GM19035 (cell line): Measurements from ENCODE around the gene NCK2.
"Not testable (repeated sequence)": the region's sequence is repeated elsewhere in the genome, so short reads cannot be mapped to it uniquely, and the experiment has no call there.

Experiments used
- ATAC-seq: cut with Tn5 transposase; IDR thresholded peaks from one replicate; pipeline ENCODE4 v1.9.1; 2021; ENCODE audit not compliant: unreplicated experiment

NCK2 gene

DNA sequence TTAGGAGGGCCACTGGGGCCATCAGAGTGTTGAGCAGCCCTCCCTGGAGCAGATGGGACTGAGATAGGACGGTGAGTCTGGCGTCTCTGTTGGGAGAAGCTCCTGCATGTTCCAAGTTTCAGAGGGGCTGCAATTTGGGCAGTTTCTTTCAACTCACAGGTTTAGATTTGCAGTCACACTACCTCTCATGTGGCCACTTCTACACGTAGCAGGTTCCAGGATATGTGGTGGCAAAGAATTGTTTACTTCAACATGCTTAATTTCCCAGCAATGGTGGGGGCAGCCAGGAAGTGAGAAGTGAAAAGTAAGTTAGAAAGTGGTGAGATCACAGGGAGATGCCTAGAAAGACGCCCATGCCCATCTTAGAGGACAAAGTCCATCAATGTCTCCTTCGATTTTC, 9.3 kb downstream of the NCK2 start:
- peak; percentile 40 for ATAC-seq

DNA sequence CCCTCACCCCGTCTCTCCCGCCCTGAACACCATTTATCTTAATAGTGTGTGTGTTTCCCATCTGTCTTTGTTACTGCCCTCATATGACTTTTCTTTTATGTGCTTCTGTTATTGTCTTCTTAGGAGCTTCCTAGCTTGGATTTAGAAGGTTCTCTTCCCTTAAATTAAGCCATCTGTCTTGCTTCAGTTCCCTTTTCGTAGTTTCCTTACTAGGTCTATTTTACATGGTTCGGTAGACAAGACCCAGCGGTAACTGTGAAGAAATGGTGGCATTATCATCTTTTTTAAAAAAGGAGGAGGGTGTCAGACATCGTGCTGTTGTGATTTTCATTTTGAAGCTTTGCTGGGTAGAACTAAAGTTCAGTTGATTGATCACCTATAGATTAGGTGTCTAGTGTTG, 10.3 kb downstream of the NCK2 start:
- no peak for ATAC-seq

DNA sequence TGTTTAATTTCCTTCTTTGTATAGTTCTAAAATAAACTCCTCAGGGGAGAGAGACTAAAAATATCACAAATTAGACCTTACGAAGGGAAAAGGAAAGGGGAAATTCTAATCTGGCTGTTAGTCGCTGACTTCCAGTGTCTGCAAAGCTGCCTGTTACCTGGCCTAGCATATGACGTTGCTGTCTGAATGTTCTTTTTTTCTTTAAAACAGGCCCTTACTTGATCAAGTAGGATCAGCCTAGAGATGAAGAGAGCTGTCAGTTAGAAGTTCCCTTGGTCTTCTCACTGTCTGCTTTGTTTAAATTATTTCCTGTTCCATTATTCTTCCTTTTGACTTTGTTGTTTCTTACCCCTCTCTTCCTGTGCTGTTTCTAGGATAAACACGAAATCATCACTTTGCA, 11.2 kb downstream of the NCK2 start:
- ATAC-seq = no peak

DNA sequence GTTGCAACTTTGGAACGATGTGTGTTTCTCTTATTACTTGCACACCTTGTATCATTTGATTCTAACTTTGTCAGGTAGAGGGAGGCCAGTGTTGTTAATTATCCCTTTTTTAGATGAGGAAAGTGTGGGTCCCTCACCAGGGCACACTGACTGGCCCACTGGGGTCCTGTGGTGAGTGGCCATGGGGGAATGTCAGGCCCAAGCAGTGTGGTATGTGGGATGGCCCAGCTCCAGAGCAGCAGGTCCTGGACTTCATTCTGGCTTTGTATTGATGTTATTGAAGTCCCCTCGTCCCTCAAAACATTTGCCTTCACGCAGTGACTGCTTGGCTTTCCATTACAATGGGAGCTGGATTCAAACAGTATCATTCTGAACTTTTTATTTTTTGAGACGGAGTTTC, 11.7 kb downstream of the NCK2 start:
- ATAC-seq = no peak

DNA sequence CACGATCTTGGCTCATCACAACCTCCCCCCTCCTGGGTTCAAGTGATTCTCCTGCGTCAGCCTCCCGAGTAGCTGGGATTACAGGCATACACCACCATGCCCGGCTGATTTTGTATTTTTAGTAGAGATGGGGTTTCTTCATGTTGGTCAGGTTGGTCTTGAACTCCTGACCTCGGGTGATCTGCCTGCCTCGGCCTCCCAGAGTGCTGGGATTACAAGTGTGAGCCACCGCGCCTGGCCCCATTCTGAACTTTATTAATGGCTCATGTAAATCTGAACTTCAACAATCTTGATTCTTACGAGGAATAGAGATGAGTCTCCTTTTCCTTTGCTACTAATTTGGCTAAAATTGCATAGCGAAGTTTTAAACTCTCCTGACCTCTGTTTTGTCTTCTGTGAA, 12.2 kb downstream of the NCK2 start:
- not testable (repeated sequence) for ATAC-seq

DNA sequence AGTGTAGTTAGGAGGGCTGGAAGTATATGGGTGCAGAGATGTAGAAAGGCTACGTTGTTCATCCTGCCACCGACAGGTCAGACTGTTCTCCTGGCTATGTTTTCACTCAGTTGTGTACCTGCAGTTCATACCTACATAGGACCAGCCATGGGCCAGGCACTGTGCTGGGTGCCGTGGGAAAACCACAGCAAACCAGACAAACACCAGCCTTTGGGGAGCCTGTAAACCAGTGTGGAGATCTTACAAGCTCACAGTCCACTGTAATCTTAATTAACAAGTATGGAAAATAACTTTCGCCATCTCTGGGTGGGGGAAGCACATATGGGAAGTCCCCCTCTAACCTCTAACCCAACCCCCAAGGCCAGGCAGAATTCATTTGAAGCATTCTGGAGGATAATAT, 12.7 kb downstream of the NCK2 start:
- ATAC-seq = no peak

DNA sequence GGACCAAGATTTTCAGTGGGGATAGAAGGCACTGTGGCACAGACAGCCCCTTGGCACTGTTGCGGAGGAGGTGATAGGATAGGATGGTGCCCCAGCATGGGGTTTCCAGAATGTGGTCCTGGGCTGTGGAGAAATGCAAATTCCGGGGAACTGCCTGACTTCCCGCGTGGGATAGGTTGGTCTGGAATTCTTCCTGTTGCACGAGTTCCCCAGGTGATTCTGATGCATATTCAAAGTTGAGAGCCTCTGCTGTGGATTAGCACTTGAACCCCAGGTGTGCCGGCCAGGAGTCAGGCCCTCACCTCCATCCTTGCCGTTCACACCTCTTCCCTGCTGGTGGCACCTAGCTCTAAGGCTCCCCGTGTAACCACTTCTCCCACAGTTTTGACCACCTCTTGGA, 15.5 kb downstream of the NCK2 start:
- ATAC-seq = no peak

DNA sequence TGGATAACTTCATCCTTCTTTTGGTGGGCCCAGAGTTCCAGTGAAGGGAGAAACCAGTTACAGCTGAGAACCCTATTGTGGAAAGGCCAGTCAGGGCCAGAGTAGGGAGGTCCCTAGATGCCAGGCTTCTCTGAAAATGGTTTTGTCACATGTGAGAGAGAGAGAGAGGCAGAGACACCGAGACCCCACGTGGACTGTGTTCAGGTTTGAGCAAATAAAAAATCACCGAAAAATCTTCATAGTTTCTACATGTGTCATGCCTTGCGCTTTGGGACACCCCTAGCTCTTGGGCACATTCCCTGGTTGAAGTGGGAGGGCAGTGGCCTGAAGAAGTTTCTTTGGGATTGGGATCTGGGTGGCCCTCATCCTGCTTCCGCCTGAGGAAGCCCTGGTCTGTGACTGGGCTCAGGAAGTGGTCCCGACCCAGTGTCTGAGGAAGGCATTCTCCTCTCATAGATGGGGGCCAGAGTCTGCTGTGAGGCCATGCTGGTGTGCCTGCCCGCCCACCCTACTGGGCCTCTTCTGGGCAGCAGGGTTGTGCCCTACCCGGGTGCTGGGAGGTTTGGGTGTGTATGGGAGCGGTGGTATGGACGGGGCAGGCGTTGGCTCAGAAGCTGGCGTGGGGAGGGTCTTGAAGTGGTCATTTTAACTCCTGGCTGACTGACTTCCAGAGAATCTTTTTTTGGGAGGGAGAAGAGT, 16.1 kb downstream of the NCK2 start:
- ATAC-seq = no peak

DNA sequence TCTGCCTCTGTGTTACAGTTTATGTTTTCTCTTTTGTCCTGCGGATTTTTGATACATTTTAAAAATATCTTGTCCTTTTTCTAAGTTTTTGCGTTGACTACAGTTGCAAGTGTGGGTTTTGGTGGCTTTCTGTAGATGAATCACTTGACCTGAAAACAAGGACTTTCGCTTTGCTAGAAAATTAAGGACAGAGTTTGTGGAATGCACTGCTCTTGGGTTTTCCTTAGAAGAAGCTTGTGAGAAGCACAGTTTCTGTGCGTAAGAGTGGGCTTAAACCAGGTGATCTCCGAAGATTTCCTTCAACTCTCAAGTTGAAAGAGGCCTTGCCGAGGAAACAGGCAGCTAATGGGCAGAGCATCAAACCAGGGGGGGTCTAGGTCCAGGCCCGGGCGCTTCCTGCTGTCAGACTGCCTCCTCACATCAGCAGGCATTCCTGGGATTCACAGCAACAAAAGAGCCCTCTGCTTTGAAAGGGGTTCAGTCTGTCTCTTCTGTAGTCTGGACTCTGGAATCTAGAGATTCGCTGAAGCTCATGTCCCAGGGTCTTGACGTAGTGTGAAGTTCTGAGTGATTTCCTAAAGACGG, 17.3 kb downstream of the NCK2 start:
- no peak for ATAC-seq

DNA sequence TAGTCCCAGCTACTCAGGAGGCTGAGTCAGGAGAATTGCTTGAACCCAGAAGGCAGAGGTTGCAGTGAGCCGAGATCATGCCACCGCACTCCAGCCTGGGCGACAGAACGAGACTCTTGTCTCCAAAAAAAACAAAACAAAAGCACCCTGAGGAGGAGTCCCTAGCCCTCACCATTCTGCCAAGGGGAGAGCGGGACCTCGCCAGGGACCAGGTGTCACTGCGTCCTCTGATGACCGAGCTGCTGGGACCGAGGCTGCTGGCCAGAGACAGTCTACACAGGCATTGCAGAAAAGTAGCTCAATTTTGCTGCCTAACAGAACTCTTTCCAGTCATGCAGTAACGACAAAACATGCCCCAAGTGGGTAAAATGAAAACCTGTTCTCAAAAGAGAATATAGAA, 18.4 kb downstream of the NCK2 start:
- ATAC-seq = no peak

DNA sequence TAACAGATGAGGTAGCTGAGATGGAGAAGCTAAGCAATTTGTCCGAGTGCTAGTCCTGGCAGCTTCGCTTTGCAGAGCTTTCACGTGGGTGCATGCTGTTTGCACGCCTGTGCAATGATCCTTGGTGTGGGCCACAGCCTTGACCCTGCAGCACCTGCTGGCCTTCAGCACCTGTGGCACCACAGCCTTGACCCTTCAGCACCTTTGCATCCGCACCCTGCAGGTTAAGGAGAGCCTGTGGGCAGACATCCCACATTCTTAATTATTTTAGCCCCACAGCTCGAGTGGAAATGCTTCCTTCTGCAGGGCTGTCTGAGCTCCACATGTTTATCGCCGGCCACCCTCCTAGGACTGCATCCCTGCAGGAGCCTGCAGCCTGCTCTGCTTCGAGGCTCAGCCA, 19.3 kb downstream of the NCK2 start:
- no peak for ATAC-seq

DNA sequence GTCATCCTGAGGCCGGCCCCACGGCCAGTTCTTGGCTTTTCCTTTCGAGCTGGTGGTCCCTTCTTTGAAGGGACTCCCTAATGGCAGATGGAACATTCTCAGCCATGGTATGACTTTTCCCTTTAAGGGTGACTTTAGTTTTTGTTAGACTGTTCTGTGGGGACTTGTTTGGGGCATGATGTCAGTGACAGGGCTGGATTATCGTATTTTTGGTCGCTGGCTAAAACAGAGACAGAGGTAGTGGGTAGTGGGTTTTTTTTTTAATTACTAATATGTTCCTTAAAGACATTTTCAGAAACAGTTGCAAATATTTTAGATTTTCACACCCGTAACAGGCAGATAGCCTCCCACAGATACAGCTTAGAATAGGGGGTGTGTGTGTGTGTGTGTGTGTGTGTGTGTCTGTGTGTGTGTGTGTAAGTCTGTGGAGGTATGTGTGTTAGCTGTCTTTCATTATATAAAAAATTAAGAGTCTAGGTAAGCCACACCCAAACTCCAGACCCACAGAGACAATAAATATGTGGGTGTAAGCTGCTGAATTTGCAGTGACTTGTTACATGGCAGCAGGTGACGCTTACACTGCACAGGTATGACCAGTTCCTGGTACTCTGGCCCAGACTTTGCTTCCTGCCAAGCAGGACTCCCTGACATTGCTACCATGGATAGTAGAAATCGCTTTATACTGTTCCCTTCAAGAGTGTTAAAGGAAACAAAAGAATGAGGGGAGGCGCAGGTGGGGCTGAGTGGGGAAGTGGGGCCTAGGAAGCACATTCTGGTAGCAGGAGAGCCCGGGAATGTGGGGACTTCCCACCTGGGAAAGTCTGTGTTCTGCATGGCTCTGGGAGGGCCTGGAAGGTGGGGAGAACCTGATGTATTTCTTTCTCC, 20.9 kb downstream of the NCK2 start:
- ATAC-seq = no peak

DNA sequence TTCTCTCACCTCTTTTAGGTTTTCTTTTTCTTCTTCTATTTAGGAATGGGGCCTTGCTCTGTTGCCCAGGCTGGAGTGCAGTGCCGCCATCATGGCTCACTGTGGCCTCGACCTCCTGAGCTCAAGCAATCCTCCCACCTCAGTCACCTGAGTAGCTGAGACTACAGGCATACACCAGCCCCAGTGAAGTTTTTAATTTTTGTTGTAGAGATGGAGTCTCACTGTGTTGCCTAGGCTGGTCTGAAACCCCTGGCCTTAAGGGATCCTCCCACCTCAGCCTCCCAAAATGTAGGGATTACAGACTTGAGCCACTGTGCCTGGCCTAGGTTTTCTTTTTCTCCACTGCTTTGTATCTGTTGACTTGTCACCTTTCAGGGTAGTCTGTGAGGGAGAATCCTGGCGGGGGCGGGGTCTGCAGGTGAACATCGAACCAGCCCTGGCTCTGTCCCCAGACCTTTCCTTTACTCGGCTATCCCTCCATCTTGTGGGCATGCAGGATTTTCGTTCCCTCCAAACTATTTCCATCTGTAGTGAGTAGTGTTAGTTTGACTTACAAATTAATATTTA, 21.7 kb downstream of the NCK2 start:
- no peak for ATAC-seq

DNA sequence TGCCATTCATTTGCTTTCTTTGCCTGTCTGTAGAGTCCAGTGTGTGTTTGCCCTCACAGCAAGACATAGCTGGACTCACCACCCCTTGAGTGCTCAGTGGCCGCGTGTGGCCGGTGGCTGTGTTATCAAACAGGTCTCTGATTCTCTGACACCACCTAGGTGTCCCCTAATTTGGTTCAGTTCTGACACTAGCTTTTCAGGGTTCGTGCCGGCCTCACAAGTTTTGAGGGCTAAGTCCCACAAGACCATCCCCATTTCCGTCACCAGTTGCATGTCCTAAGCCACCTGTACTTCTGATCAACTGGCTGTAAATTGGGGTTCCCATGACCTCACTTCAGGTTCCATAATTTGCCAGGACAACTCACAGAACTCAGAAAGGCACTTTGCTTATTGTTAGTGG, 23.5 kb downstream of the NCK2 start:
- no peak for ATAC-seq

DNA sequence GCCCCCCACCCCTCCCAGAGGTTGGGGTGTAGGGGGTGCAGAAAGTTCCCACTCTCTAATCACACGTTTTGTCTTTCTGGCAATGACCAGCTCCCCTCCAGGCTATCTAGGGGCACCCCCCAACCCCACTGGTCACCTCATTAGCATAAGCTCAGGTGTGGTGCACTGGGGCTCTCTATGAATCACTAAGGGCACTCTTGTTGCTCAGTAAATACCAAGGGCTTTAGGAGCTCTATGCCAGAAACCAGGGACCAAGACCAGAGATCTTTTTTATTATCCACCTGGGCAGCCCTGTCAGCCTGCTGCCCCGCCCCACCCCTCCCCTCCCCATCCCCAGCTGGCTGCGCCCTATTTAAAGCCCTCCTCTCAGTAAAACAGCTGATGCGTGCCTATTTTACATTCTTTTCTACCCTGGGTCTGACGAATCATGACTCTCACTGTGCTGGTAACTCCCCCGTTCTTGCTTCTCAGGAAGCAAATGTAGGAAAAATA, 24.3 kb downstream of the NCK2 start:
- ATAC-seq = no peak

DNA sequence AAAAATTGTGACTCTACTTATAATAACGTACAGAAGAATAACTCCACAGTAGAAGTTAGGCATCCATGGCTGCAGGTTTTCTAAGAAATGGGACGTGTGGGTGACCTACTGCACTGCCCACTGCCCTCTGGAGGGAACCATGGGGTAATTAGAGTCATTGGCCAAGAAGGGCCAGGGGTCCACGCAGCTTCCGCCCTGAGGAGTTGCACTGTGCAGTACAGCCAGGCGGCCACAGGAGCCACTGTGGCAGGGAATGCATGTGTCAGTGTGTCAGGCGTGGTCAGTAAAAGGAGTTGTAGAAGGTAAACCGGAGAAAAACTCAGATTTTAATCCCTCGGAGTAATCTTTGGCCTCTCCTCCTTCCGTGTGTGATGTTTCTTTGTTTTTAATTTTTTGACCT, 24.8 kb downstream of the NCK2 start:
- ATAC-seq = no peak

DNA sequence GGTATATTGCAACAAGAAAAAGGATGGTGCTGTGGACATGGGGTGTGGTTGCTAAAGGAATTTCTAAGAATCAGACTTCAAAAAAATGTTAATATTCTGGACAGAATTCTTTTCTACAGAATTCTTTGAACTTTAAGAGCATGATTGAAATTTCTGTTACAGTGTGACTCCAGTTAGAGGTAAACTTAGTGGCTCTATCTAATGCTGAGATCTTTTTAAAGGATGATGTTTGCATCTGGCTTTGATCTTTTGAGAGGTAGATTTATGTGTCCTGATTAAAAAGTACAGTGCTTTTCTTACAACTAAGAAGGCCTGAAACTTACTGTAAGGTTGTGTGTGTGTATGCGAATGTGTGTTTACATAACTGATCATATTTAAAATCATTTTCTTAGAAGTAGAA, 25.4 kb downstream of the NCK2 start:
- ATAC-seq = no peak

DNA sequence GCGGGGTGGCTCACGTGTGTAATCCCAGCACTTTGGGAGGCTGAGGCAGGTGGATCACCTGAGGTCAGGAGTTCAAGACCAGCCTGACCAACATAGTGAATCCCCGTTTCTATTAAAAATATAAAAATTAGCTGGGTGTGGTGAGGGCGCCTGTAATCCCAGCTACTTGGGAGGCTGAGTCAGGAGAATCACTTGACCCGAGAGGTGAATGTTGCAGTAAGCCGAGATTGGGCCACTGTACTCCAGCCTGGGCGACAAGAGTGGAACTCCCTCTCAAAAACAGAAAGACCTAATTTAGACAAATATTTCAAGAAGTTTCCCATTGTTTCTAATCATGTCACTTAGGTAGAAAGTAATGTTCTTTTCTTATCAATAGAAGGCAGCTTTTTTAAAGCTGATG, 26.6 kb downstream of the NCK2 start:
- not testable (repeated sequence) for ATAC-seq

DNA sequence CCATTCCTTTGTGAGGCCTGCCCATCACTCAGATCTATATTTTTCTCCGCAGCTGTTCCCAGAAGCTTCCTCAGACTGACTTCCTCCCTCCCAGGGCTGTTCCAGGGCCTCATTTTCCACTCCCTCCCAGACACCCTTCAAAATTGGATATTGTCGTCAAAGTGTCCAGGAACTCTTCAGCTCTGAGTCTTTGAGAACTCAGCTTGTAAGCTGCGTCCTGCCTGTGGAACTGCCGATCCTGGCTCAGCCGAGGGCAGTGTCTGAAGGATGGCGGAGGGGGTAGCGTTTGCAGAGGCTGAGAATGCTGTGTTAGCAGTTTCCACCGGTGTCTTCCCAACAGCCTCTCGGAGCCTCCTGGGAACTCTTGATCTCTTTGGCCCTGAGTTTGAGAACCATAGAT, 27.1 kb downstream of the NCK2 start:
- no peak for ATAC-seq

DNA sequence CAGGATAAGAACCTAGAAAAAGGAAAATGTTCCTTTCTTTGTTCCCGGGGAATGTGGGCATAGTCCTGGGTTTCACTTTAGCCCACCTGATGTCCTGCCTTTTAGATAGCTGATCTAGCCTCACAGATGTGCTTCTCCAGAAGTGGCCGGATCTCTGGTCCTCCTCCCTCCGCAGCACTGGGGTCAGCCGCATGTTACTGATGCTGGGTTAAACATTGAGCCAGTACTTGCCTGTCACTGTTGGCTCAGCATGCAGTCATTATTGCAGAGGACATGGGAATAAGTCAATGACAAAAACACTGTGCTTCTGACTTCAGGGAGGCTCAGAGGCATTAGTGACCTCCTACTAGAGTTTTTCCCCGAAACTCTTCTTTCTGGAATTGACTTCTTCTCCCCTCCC, 27.6 kb downstream of the NCK2 start:
- no peak for ATAC-seq

DNA sequence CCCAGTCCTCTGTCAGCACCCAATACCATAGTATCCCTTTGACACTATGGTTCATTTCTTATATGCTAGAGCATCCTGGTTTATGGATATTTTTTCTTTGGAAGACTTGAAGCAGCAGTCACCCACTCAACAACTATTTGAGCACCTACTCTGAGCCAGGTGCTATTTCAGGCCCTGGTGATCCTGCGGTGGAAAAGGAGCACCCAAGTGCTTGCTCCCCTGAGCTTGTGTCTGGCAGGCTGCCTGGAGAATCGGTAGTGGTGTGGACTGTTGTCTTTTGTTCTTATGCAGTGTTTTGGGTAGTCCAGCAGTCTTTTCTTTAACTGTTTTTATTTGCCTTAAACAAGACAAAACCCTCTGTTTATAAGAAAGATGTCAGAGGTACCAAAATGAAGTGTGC, 28.9 kb downstream of the NCK2 start:
- ATAC-seq = no peak
